GM12878 (cell line): ENCODE measurements around the gene OR1F1. TPM values are rescaled to one million over a fixed set of nuclear protein-coding genes. Genes with fewer than 3 reads are reported as not detected.

ENCODE experiments used
- ATAC-seq: fragments of 200-7000 bp; cut with Tn5 transposase; 3 replicates; pipeline ENCODE4 v1.9.1; 2020; ENCODE audit warnings: mild to moderate bottlenecking, moderate library complexity
- BruUV-seq: library from RNA; stranded (reverse); fragments of 400-500 nt; replicated peaks from 2 replicates; lab custom pipeline; 2021; lab: Mats Ljungman, UMichigan
- CTCF ChIA-PET: fragments of 300-600 bp; sonication (Branson Sonifier 250); formaldehyde crosslinking; extraction: SDS; loops from one replicate; lab custom pipeline; 2021; ENCODE audit warnings: inconsistent platforms; lab: Yijun Ruan, JAX
- POLR2A ChIA-PET: fragments of 350-600 bp; formaldehyde crosslinking; extraction: SDS; loops from one replicate; lab custom pipeline; 2021; ENCODE audit warnings: inconsistent platforms; lab: Charles Lee
- RAD21 ChIA-PET: fragments of 300-600 bp; sonication (Branson Sonifier 250); formaldehyde crosslinking; loops from one replicate; lab custom pipeline; 2023; ENCODE audit warnings: antibody characterized with exemption; ENCODE audit not compliant: unreplicated experiment; lab: Charles Lee
- SMC1A ChIA-PET: fragments of 300-600 bp; sonication (Branson Sonifier 250); formaldehyde crosslinking; loops from one replicate; lab custom pipeline; 2023; ENCODE audit not compliant: unreplicated experiment, uncharacterized antibody; lab: Charles Lee
- DNase-seq: peaks from one replicate; pipeline ENCODE4 v3.0.0-alpha.2; 2011; ENCODE audit warnings: low read depth, low spot score
- FAIRE-seq: peaks from 3 replicates; lab custom pipeline; 2011; peaks lifted over from hg19 to GRCh38; lab: Jason Lieb, UNC
- H2AFZ ChIP-seq: 2 replicates; pipeline ENCODE4 v1.6.0; 2011; ENCODE audit warnings: low read depth, low read length, control low read depth; ENCODE audit not compliant: control insufficient read depth
- H3K27ac ChIP-seq: 2 replicates; pipeline ENCODE4 v1.5.1; 2011; ENCODE audit warnings: control low read depth; ENCODE audit not compliant: control insufficient read depth, insufficient read depth
- H3K27me3 ChIP-seq, 2 experiments: replicated peaks in 1 of 2; 2 replicates each; pipeline versions ENCODE4 v1.6.0 to v1.6.1; 2011; ENCODE audit warnings: low read length in 1 of 2; ENCODE audit not compliant: control insufficient read depth in 2 of 2, insufficient read depth in 2 of 2
- H3K36me3 ChIP-seq, 2 experiments: 2 replicates each; pipeline ENCODE4 v1.5.1; 2011; ENCODE audit warnings: low read length in 1 of 2; ENCODE audit not compliant: control insufficient read depth in 2 of 2, insufficient read depth in 2 of 2
- H3K4me1 ChIP-seq: 2 replicates; pipeline ENCODE4 v1.6.1; 2011; ENCODE audit warnings: mild to moderate bottlenecking, low read length, moderate library complexity, mixed read lengths; ENCODE audit not compliant: control insufficient read depth, insufficient read depth
- H3K4me2 ChIP-seq: 2 replicates; pipeline ENCODE4 v1.6.0; 2011; ENCODE audit warnings: control low read depth; ENCODE audit not compliant: control insufficient read depth, insufficient read depth
- H3K4me3 ChIP-seq: fragments of 200-600 bp; sonication (generic); 2 replicates; pipeline ENCODE4 v1.5.1; 2016
- H3K79me2 ChIP-seq: 2 replicates; pipeline ENCODE4 v1.6.0; 2011; ENCODE audit warnings: low read length; ENCODE audit not compliant: control insufficient read depth, insufficient read depth
- H3K9ac ChIP-seq: 2 replicates; pipeline ENCODE4 v1.8.0; 2011; ENCODE audit warnings: low read length, control low read depth, mixed read lengths; ENCODE audit not compliant: control insufficient read depth, insufficient read depth
- H3K9me3 ChIP-seq: replicated peaks from 3 replicates; pipeline ENCODE4 v1.5.1; 2011; ENCODE audit warnings: mild to moderate bottlenecking, low read length; ENCODE audit not compliant: control insufficient read depth, insufficient read depth
- H4K20me1 ChIP-seq: 2 replicates; pipeline ENCODE4 v1.6.0; 2011; ENCODE audit not compliant: control insufficient read depth, insufficient read depth
- CREB1 ChIP-seq: IDR thresholded peaks from 2 replicates; pipeline ENCODE4 v1.6.1; 2012; ENCODE audit warnings: low read depth, mild to moderate bottlenecking, inconsistent platforms
- JUNB ChIP-seq: IDR thresholded peaks from 2 replicates; pipeline ENCODE4 v1.6.1; 2016; ENCODE audit warnings: antibody characterized with exemption, mild to moderate bottlenecking
- NFIC ChIP-seq: IDR thresholded peaks from 2 replicates; pipeline ENCODE4 v1.6.1; 2012; ENCODE audit warnings: low read depth, mild to moderate bottlenecking, inconsistent platforms, low read length, moderate library complexity
- PRDM15 ChIP-seq: fragments of 450-650 bp; formaldehyde crosslinking; IDR thresholded peaks from 2 replicates; pipeline ENCODE4 v1.4.0; 2020; ENCODE audit warnings: mild to moderate bottlenecking, moderate library complexity
- RELB ChIP-seq: fragments of 450-650 bp; IDR thresholded peaks from 2 replicates; pipeline ENCODE4 v1.6.1; 2017; ENCODE audit warnings: low read depth, mild to moderate bottlenecking, moderate library complexity
- STAT1 ChIP-seq: fragments of 450-650 bp; conservative IDR thresholded peaks from 2 replicates; pipeline ENCODE4 v1.6.1; 2014; ENCODE audit warnings: antibody characterized with exemption, mild to moderate bottlenecking
- TARDBP ChIP-seq: IDR thresholded peaks from 2 replicates; pipeline ENCODE4 v1.6.1; 2016; ENCODE audit warnings: borderline replicate concordance
- TBL1XR1 ChIP-seq: IDR thresholded peaks from 2 replicates; pipeline ENCODE4 v1.6.1; 2012; ENCODE audit warnings: low read depth, low read length, improper control_type of control experiment
- TCF7 ChIP-seq: IDR thresholded peaks from 2 replicates; pipeline ENCODE4 v1.6.1; 2014; ENCODE audit warnings: antibody characterized with exemption, borderline replicate concordance
- ZNF622 ChIP-seq: fragments of 450-650 bp; IDR thresholded peaks from 2 replicates; pipeline ENCODE4 v1.6.1; 2017; ENCODE audit warnings: mild to moderate bottlenecking, inconsistent platforms
- WGBS: methylation state at CpG from one replicate; pipeline ENCODE4 v1.1.6; 2016; ENCODE audit warnings: low lambda C conversion rate; ENCODE audit not compliant: insufficient replicate concordance, insufficient coverage; ENCODE audit errors: missing lambda C conversion rate; 5-methylcytosine and 5-hydroxymethylcytosine counted together
- in situ Hi-C: fragments of 300-500 bp; cut with MboI; formaldehyde crosslinking; loops from 9 replicates; pipeline ENCODE4 v1.14.3; 2018; ENCODE audit warnings: mixed read lengths
- intact Hi-C: fragments of 100-400 bp; cut with micrococcal nuclease; formaldehyde crosslinking; loops from one replicate; pipeline ENCODE4 v1.14.2; 2022; ENCODE audit not compliant: unreplicated experiment
- polyA plus RNA-seq, 11 experiments: library from polyadenylated mRNA; depleted of rRNA in 4 of 11; unstranded in 6 of 11; stranded (reverse) in 5 of 11; fragments of >200 nt; fragmentation: Nextera tagmentation in 4 of 11; fragmentation: Illumina TruSeq in 1 of 11; extraction: Ambion mirVana in 4 of 11; extraction: Trizol in 1 of 11; gene quantifications; 1 replicate in 1 of 11; 2 replicates in 10 of 11; pipeline versions ENCODE4 v1.2.1 to v1.2.3, GENCODE V29; 2011 to 2016; ENCODE audit warnings: inconsistent platforms in 2 of 11, missing spikeins in 2 of 11, low read depth in 1 of 11
- total RNA-seq, 4 experiments: library from RNA; depleted of rRNA in 3 of 4; stranded (reverse); fragments of >200 nt in 3 of 4; fragmentation: Illumina TruSeq in 1 of 4; extraction: Trizol in 1 of 4; gene quantifications; 2 replicates each; pipeline versions ENCODE4 v1.2.1 to v1.2.3, GENCODE V29; 2013 to 2021

The OR1F1 gene
- total and polyA plus RNA-seq, 10 of the 15 experiments (the other 5 are each of a cell fraction or from before 2014, with no cell fraction given), result 0.10 to 0.14 (median 0.12) TPM; not detected in 7

GRCh38 chr16:3192476-3193019, 4.5 kb downstream of the OR1F1 start:
- ATAC-seq (no peak), DNase-seq (no peak), FAIRE-seq (no peak)
- POLR2A ChIA-PET, result no interaction called here
- intact Hi-C loops, result loop anchor here (5.0 kb wide), 1 partner anchor 90 kb away; the partner anchor contains the start of gene ZNF263
- WGBS, result 92% methylated on average over 35 of the region's 36 CpGs
- no peak overlapping the region for H3K27ac ChIP-seq
- in situ Hi-C loops, result no loop called here
- no TSS peak for BruUV-seq
- H3K79me2 ChIP-seq, result no peaks in the 10 kb centered on the region
- peaks cover 17% of the 10 kb centered on the region for H3K4me1 ChIP-seq
- CTCF ChIA-PET, result no interaction called here
- H3K9ac ChIP-seq, result no peak overlapping the region
- SMC1A ChIA-PET, result no interaction called here
- TF ChIP-seq STAT1, result no peak
- TF ChIP-seq TARDBP, result no peak
- no peak for TF ChIP-seq RELB
- TF ChIP-seq PRDM15, result no peak
- TF ChIP-seq TCF7, result no peak
- no peak for TF ChIP-seq CREB1
- no peak for TF ChIP-seq ZNF622
- no peak for TF ChIP-seq NFIC
- no peak for TF ChIP-seq JUNB
- no peak for TF ChIP-seq TBL1XR1
- H3K4me2 ChIP-seq, result no peak overlapping the region
- H4K20me1 ChIP-seq, result no peaks in the 10 kb centered on the region
- H3K27me3 ChIP-seq, result no peaks in the 10 kb centered on the region; a peak in 1 of 4 replicates
- no peaks in the 10 kb centered on the region for H3K36me3 ChIP-seq
- no peak overlapping the region for H2AFZ ChIP-seq
- no peak overlapping the region for H3K4me3 ChIP-seq
- H3K9me3 ChIP-seq, result no peaks in the 10 kb centered on the region; the same call in 2 of the 3 replicates
- RAD21 ChIA-PET, result no interaction called here
